NCI-H2107 treated with DMSO at 0.1 percent for 48 hours (cell line): ENCODE results near the gene NKD2.

Source experiments
- DNase-seq: peaks from one replicate; lab custom pipeline; 2025; ENCODE audit not compliant: unreplicated experiment; lab: John Stamatoyannopoulos, UW

The NKD2 gene

GRCh38 chr5:1087428-1087827, 78.8 kb downstream of the NKD2 start:
- no peak for DNase-seq

DNA sequence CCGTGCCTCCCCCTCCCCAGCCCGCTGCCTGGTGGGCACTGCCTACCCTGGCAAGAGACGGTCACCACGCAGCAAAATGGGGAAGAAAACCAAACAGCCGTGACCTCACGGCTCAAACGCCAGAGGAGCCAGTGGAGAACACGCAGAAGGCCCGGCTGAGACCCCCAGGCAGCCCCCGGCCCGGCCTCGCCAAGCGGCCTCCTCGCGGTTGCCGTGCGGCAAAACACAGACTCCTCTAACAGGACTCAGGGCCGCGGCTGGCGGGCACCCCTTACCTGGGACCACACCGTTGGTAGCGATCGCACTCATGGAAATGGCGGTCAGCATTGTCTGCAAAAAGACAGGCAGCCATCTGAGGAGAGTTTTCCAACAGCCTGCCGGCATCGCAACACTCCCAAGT, 79.4 kb downstream of the NKD2 start:
- no peak for DNase-seq
